GM18508 (cell line): ENCODE data around the gene PSMC6.

ENCODE experiments used
- ATAC-seq: cut with Tn5 transposase; IDR thresholded peaks from one replicate; pipeline ENCODE4 v1.9.1; 2021; ENCODE audit warnings: moderate number of reproducible peaks; ENCODE audit not compliant: insufficient read depth, unreplicated experiment

Gene PSMC6

GRCh38 chr14:52706724-52707706, at the start of gene PSMC6:
Gene PSMC6, plus strand, starts transcription at chr14:52707200. Its CDS starts 20 bp downstream, at chr14:52707220.
- ATAC-seq: peak; percentile 78

GRCh38 chr14:52660325-52660724, 46.7 kb upstream of the PSMC6 start:
- ATAC-seq: no peak

GRCh38 chr14:52660832-52661231, 46.2 kb upstream of the PSMC6 start:
- ATAC-seq: no peak

GRCh38 chr14:52661314-52661713, 45.7 kb upstream of the PSMC6 start:
- ATAC-seq: no peak

GRCh38 chr14:52663850-52664249, 43.1 kb upstream of the PSMC6 start:
- no peak for ATAC-seq

- ATAC-seq: no peak
Measured at GRCh38 chr14:52678591-52678990, 28.4 kb upstream of the PSMC6 start.

DNA sequence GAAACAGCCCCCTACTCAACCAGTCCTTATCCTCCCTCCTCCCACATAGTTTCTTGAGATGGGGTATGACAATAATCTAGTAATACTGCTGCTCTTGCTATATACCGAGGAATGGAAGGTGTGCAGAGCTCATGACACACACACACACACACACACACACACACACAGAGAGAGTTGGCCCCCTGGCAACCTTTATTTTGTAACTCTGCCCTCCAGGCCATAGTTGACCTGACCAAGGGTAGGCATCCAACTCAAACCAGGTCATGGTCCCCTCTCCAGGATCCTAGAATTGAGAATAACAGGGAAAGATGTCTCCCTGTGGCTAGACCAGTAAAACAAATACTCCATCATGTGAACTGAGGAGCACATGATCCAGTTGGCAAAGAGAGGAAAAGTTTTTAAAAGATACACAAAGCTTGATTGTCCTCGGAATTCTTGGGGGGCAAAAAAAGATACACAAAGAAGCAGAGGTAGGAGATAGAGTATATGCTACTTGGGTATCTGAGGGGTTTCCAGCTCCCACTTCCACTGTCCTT, 22.9 kb upstream of the PSMC6 start:
- ATAC-seq: no peak

DNA sequence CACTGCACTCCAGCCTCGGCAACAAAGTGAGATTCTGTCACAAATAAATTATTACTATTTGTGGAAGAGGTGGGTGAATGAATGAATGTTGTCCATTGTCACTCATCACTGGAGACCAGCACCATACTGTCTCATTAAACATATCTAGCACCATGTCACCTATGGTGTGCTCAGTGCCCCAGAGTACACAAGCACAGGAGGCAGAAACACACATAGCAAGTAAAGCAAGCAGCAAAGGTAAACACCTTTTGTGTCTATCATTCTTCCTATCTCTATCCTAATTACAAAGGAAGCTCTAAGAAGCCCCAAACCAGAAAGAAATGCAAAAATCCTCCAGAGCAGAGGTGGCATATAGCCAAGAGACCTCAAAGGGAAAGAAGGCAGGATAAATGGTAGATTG, 20.8 kb upstream of the PSMC6 start:
- no peak for ATAC-seq

GRCh38 chr14:52690983-52691760, 15.8 kb upstream of the PSMC6 start:
- ATAC-seq: no peak

DNA sequence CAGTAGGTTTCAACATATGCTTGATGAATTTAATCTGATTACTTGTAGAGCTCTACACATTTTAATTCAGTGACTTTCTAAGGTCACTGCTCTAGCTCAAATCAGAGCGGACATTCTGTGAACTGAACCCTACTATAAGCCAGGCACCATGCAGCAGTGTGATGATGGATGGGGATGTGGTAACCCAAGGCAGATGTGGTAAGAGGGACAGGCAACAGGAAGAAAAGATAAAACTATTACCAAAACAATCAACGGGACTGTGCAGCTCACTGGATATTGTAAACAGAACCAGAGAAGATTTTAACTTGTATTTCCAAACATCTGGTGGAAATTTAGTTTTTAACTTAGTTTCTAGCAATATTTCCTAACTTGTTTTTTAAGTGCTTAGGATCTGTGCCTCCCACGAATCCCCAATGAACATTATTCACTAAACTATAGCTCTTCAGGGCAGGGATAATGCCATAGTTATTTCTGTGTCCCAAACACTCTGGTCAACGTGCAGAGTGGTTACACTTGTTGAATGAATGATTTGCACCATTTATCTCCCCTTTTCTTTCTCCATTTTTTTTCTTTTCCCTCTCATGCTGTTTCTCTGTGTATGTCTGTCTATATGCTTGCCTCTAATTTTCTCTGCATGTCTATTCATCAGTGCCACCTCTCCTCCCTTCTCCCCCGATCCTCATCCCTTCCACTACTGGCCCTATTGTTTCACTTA, 14.6 kb upstream of the PSMC6 start:
- no peak for ATAC-seq

GRCh38 chr14:52693036-52693435, 14.0 kb upstream of the PSMC6 start:
- no peak for ATAC-seq

GRCh38 chr14:52693532-52693931, 13.5 kb upstream of the PSMC6 start:
- no peak for ATAC-seq

GRCh38 chr14:52694761-52695480, 12.1 kb upstream of the PSMC6 start:
- peak; percentile 48 for ATAC-seq

- peak; percentile 29 for ATAC-seq
Measured at GRCh38 chr14:52695481-52696091, 11.4 kb upstream of the PSMC6 start, which contains the start of gene ERO1A. Gene ERO1A, minus strand, starts transcription at chr14:52695558. Its CDS starts 77 bp downstream, at chr14:52695481.

DNA sequence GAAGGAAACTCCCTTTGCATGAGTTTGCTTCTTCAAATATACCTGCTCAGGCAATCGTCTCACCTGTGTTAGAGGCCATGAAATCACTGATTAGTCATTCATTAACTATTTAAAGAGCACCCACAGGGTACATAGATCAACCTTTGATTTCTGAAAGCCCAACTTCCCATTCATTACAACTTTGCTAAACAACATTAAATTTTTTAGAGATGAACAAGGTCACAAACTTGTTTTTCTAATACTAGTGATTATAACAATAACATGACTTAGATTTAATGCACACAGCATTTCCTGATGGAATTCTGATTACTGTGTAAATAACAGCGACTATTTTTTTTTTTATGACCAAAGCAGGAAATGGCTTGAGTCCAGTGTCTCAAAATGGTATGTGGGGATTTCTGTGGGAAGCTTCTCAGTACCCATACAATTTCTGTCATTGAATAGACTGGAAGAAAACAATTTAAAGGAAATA, 6.3 kb upstream of the PSMC6 start:
- no peak for ATAC-seq

DNA sequence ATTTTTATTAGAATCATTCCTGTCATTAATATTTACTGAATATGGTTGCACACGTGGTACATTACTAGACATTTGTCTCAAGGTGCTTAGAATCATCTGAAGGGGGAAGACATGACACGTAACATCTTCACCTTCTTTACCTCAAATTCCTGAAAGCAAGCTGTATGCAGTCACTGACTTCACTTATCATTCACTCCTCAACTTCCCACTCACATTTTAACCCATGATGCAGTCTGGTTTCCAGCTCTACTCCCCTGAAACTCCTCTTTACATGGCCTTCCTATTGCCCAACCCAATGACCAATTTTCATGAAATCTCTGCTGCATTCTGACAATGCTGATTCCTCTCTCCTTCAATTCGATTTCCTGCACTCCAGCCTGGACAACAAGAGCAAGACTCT, 5.8 kb upstream of the PSMC6 start:
- ATAC-seq: no peak

DNA sequence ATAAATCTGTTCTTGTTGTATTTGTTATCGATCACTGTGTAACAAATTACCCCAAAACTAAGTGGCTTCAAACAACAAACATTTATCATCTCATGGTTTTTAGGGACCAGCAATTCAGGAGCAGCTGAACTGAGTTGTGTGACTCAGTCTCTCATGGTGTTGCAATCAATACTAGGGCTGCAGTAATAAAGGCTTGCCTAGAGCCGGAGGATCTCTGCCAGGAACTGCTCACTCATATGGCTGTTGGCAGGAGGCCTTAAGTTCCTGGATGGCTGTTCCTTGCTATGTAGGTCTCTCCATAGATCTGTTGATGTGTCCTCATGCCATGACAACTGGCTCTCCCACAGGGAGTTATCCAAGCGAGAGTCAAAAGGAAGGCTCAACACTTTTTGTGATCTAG, 3.8 kb upstream of the PSMC6 start:
- no peak for ATAC-seq

DNA sequence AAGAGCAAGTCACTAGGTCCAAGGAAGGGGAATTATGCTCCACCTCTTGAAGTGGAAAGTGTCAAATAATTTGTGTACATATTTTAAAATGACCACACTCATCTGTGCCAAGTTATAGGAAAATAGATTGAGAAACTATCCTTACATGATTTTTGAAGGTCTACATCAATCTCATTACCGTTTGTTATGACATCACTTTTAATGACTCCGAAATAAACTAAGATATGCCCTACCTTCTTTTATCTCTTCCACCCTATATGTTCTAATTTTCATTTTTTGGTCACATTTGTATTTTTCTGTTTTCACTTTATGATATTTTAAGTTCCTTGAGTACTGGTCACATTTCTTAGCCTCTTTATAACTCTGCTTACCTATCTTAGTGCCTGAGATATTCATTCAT, 3.3 kb upstream of the PSMC6 start:
- ATAC-seq: no peak

DNA sequence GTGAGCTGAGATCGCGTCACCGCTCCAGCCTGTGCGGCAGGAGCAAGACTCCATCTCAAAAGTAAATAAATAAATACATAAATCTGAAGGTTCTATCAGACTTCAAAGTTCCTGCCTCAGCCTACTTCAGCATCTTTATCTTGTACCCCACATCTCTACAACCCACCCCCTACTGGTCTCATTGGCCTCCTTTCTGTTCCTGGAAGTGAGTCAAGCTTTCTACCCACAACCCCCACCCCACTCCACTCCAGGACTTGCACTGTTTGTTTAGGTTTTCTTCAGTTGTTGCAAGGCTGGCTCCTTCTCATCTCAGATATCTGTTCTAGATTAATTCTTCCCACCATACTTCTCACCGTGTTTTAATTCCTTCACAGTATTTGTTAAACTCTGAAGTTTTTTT, 714 bp upstream of the PSMC6 start:
- ATAC-seq: no peak
